ENCODE measurements around the gene AP1G1. TPM values are rescaled to one million over a fixed set of nuclear protein-coding genes. Genes with fewer than 3 reads are reported as not detected.

The AP1G1 gene
- total and polyA plus RNA-seq, 10 of the 15 experiments (the other 5 are each of a cell fraction or from before 2014, with no cell fraction given): 5.9 to 83.7 (median 47.8) TPM

- TF ChIP-seq CREM (IDR thresholded peaks at IDR 0.05; ENCODE audit: low read depth): no peak
Observed at GRCh38 chr16:71722801-71723536, 85.7 kb downstream of the AP1G1 start (continued).

GRCh38 chr16:71721066-71721740 lies 87.4 kb downstream of the AP1G1 start:
- CTCF ChIA-PET: interaction anchor here (0.6 to 1.5 kb wide), 9 partner anchors 8 to 950 kb away, joined by 3 to 6 read pairs (median 3); partner anchors contain the start of gene AP1G1
- intact Hi-C loops (cut with micrococcal nuclease; ENCODE audit: unreplicated experiment): no loop called here
- SMC1A ChIA-PET (ENCODE audit: uncharacterized antibody, unreplicated experiment): interaction anchor here (0.7 to 1.4 kb wide), 4 partner anchors 9 to 165 kb away, joined by 3 to 6 read pairs (median 4); no protein-coding TSS in a partner anchor

More at GRCh38 chr16:71721066-71721740, 87.4 kb downstream of the AP1G1 start:
- TF ChIP-seq MEF2A (IDR thresholded peaks at IDR 0.05; ENCODE audit: insufficient read depth, low read depth, low read length) (no peak), BRCA1 (IDR thresholded peaks at IDR 0.05; ENCODE audit: low read depth, low read length) (no peak)
- Histone ChIP-seq H3K4me3 (no peak overlapping the region), H3K79me2 (ENCODE audit: control insufficient read depth, insufficient read depth, low read length) (peaks cover 5% of the 10 kb centered on the region), H3K36me3 (ENCODE audit: control insufficient read depth in 2 of 2, insufficient read depth in 2 of 2, low read length in 1 of 2) (no peaks in the 10 kb centered on the region), H3K9me3 (replicated peaks; ENCODE audit: control insufficient read depth, insufficient read depth, low read length) (no peaks in the 10 kb centered on the region), H3K27me3 (replicated peaks in 1 of 2; ENCODE audit: control insufficient read depth in 2 of 2, insufficient read depth in 2 of 2, low read length in 1 of 2) (no peaks in the 10 kb centered on the region), H2AFZ (ENCODE audit: control insufficient read depth, low read depth, low read length) (no peak overlapping the region), H3K27ac (ENCODE audit: control insufficient read depth, insufficient read depth) (no peak overlapping the region), H3K4me2 (ENCODE audit: control insufficient read depth, insufficient read depth) (no peak overlapping the region), H3K9ac (ENCODE audit: control insufficient read depth, insufficient read depth, low read length) (no peak overlapping the region), H3K4me1 (ENCODE audit: control insufficient read depth, insufficient read depth, low read length) (peaks cover 6% of the 10 kb centered on the region), H4K20me1 (ENCODE audit: control insufficient read depth, insufficient read depth) (no peaks in the 10 kb centered on the region)
- whole genome bisulfite sequencing (ENCODE audit: insufficient coverage, insufficient replicate concordance, low lambda C conversion rate, missing lambda C conversion rate): 75% methylated on average over 8 of the region's 8 CpGs
- BruUV-seq (replicated peaks): no TSS peak
- no peak for DNase-seq (ENCODE audit: low read depth, low spot score)
- in situ Hi-C loops (cut with MboI): no loop called here
- ChIA-PET POLR2A (interaction anchor here (0.5 to 0.7 kb wide), 5 partner anchors 9 to 179 kb away, joined by 3 to 11 read pairs (median 3); no protein-coding TSS in a partner anchor), RAD21 (ENCODE audit: unreplicated experiment) (interaction anchor here (1.8 kb wide), 1 partner anchor 88 kb away, joined by 4 read pairs; the partner anchor contains the start of gene AP1G1)
- ATAC-seq: no peak
- no peak for FAIRE-seq
